PC-9 (cell line): ENCODE results near the gene RCBTB2.

ENCODE experiments used
- EZH2 ChIP-seq: fragments of 200-600 bp; sonication (generic); IDR thresholded peaks from 2 replicates; pipeline ENCODE4 v1.8.0; 2017; ENCODE audit warnings: antibody characterized with exemption, low read depth
- TF ChIP-seq, protein P1 (sequence below): fragments of 200-600 bp; sonication (generic); conservative IDR thresholded peaks from 2 replicates; pipeline ENCODE4 v1.6.1; 2017; ENCODE audit warnings: mixed run types, antibody characterized with exemption, mild to moderate bottlenecking, moderate library complexity

- TF ChIP-seq, protein P1, sequence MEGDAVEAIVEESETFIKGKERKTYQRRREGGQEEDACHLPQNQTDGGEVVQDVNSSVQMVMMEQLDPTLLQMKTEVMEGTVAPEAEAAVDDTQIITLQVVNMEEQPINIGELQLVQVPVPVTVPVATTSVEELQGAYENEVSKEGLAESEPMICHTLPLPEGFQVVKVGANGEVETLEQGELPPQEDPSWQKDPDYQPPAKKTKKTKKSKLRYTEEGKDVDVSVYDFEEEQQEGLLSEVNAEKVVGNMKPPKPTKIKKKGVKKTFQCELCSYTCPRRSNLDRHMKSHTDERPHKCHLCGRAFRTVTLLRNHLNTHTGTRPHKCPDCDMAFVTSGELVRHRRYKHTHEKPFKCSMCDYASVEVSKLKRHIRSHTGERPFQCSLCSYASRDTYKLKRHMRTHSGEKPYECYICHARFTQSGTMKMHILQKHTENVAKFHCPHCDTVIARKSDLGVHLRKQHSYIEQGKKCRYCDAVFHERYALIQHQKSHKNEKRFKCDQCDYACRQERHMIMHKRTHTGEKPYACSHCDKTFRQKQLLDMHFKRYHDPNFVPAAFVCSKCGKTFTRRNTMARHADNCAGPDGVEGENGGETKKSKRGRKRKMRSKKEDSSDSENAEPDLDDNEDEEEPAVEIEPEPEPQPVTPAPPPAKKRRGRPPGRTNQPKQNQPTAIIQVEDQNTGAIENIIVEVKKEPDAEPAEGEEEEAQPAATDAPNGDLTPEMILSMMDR: no peak
- TF ChIP-seq EZH2: no peak
Observed at GRCh38 chr13:48492470-48493065, 40.3 kb downstream of the RCBTB2 start.
